Measurements from ENCODE around the gene GAS7. TPM values are rescaled to one million over a fixed set of nuclear protein-coding genes. Genes with fewer than 3 reads are reported as not detected.
A peak's percentile ranks its signal among the peaks of the same experiment; 100 is the strongest.

The GAS7 gene
- total RNA-seq, 3 donors from 2014 or later (not counting 1 experiment from before 2014, with no cell fraction given) = 70.7 to 89.1 (median 84.8) TPM

- ATAC-seq (peak in 1 of 3 donors; percentile 43), DNase-seq (no peak)
- Mint-ChIP-seq H3K9me3 (no peaks in the 10 kb centered on the region), H3K36me3 (no peaks in the 10 kb centered on the region), H3K4me1 (peaks cover 31 to 37% of the 10 kb centered on the region in 2 donors), H3K27ac (no peak overlapping the region), H3K4me3 (no peak overlapping the region), H3K27me3 (ENCODE audit: low read depth in 2 of 2) (no peaks in the 10 kb centered on the region)
- Histone ChIP-seq H3K27ac (ENCODE audit: low read length) (peak overlapping the region; percentile 20), H3K27me3 (ENCODE audit: control insufficient read depth, insufficient read depth, low read length) (no peaks in the 10 kb centered on the region), H3K9me3 (ENCODE audit: control insufficient read depth, insufficient read depth, low read length) (no peaks in the 10 kb centered on the region), H3K4me3 (ENCODE audit: low read length) (no peak overlapping the region), H3K36me3 (ENCODE audit: control insufficient read depth, insufficient read depth, low read length) (peaks cover 4% of the 10 kb centered on the region), H3K4me1 (ENCODE audit: control insufficient read depth, insufficient read depth, low read length) (peaks cover 30% of the 10 kb centered on the region)
- TF ChIP-seq CTCF (IDR thresholded peaks at IDR 0.05) = no peak
- 65% methylated on average over 8 of the region's 8 CpGs for WGBS (ENCODE audit: insufficient coverage)
- intact Hi-C loops (cut with micrococcal nuclease) = no loop called here
These were observed 164.4 kb downstream of the GAS7 start for GRCh38 chr17:10033959-10034358.

- H3K9me3 Mint-ChIP-seq = no peaks in the 10 kb centered on the region
- no peak overlapping the region for H3K27ac Mint-ChIP-seq
- no peaks in the 10 kb centered on the region for H3K36me3 Mint-ChIP-seq
- H3K27me3 Mint-ChIP-seq (ENCODE audit: low read depth in 2 of 2) = no peaks in the 10 kb centered on the region
- TF ChIP-seq CTCF (IDR thresholded peaks at IDR 0.05) = no peak
- ATAC-seq (no peak), DNase-seq (no peak)
- peaks cover 30% of the 10 kb centered on the region for H3K4me1 ChIP-seq (ENCODE audit: control insufficient read depth, insufficient read depth, low read length)
- no peak overlapping the region for H3K4me3 ChIP-seq (ENCODE audit: low read length)
- H3K36me3 ChIP-seq (ENCODE audit: control insufficient read depth, insufficient read depth, low read length) = peaks cover 4% of the 10 kb centered on the region
- H3K9me3 ChIP-seq (ENCODE audit: control insufficient read depth, insufficient read depth, low read length) = no peaks in the 10 kb centered on the region
- H3K27ac ChIP-seq (ENCODE audit: low read length) = peak overlapping the region; percentile 20
- H3K27me3 ChIP-seq (ENCODE audit: control insufficient read depth, insufficient read depth, low read length) = no peaks in the 10 kb centered on the region
- H3K4me1 Mint-ChIP-seq = peaks cover 34 to 42% of the 10 kb centered on the region in 2 donors
- intact Hi-C loops (cut with micrococcal nuclease) = no loop called here
- 69% methylated on average over 10 of the region's 10 CpGs for WGBS (ENCODE audit: insufficient coverage)
- no peak overlapping the region for H3K4me3 Mint-ChIP-seq
These were observed 165.0 kb downstream of the GAS7 start for GRCh38 chr17:10033449-10033848.

DNA sequence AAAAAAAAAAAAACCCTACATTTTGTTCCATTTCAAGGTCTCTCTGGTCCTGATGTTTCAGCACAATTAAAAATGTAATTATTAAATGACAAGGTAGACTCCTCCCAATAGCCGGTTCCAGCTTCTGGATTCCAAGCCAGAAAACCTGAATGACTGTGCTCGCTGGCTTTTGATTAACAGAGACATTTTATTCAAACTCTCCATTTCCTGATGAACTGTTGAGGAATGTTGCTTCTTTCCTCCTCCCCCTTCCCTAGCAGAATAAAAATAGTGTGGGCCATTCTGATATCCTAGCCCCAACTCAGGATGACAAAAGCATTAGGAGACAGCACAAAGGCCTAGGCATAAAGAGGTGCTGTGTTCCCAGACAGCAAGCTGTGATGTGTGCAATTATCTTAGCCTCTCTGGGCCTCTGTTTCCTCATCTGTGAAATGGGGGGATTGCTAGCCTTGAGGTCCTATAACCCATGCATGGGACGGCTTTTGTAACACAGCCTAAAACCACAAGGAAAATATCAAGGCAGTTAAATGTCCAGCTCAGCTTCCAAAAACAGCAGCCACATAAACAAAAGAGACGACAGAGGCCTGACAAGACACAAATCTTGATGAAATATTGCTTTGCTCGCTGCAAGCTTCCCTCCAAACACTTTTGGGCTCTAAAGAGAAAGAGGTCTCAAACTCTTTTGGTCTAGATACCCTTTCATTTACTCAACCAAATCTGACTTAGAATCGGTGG is 166.1 kb downstream of the GAS7 start:
- 87% methylated on average over 6 of the region's 6 CpGs for WGBS (ENCODE audit: insufficient coverage)
- Mint-ChIP-seq H3K27me3 (ENCODE audit: low read depth in 2 of 2) (no peaks in the 10 kb centered on the region), H3K4me1 (peaks cover 39 to 46% of the 10 kb centered on the region in 2 donors), H3K36me3 (no peaks in the 10 kb centered on the region), H3K4me3 (no peak overlapping the region), H3K9me3 (no peaks in the 10 kb centered on the region), H3K27ac (peak overlapping the region in 1 of 2 donors; percentile 49)
- no peak overlapping the region for H3K4me3 ChIP-seq (ENCODE audit: low read length)
- no peak for TF ChIP-seq CTCF (IDR thresholded peaks at IDR 0.05)
- H3K27ac ChIP-seq (ENCODE audit: low read length) = no peak overlapping the region
- DNase-seq (no peak), ATAC-seq (no peak)
- H3K36me3 ChIP-seq (ENCODE audit: control insufficient read depth, insufficient read depth, low read length) = peaks cover 4% of the 10 kb centered on the region
- intact Hi-C loops (cut with micrococcal nuclease) = no loop called here
- H3K9me3 ChIP-seq (ENCODE audit: control insufficient read depth, insufficient read depth, low read length) = no peaks in the 10 kb centered on the region
- peaks cover 32% of the 10 kb centered on the region for H3K4me1 ChIP-seq (ENCODE audit: control insufficient read depth, insufficient read depth, low read length)
- no peaks in the 10 kb centered on the region for H3K27me3 ChIP-seq (ENCODE audit: control insufficient read depth, insufficient read depth, low read length)

DNA sequence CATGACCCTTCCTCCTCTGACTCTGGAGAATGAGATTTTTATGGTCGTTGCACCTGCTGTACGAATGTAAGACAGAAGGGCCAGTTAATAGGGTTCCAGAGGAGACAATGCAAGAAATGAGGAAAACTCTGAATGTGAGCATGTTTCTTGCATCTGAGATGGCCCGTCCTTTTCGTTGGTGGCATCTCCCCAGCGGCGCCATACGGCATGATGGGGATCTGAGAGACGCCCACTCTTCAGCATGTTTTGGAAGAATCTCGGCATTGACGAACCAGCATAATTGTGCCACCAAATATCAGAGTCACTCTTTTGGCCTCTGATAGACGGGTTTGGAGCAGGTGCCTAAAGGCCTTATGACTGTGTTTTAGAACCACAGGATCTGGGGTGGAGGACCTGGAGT is 166.8 kb downstream of the GAS7 start:
- no peak overlapping the region for H3K27ac ChIP-seq (ENCODE audit: low read length)
- H3K27me3 Mint-ChIP-seq (ENCODE audit: low read depth in 2 of 2) = no peaks in the 10 kb centered on the region
- H3K9me3 Mint-ChIP-seq = no peaks in the 10 kb centered on the region
- H3K27me3 ChIP-seq (ENCODE audit: control insufficient read depth, insufficient read depth, low read length) = no peaks in the 10 kb centered on the region
- intact Hi-C loops (cut with micrococcal nuclease) = no loop called here
- no peaks in the 10 kb centered on the region for H3K9me3 ChIP-seq (ENCODE audit: control insufficient read depth, insufficient read depth, low read length)
- DNase-seq = no peak
- H3K4me1 Mint-ChIP-seq = peaks cover 46 to 48% of the 10 kb centered on the region in 2 donors
- TF ChIP-seq CTCF (IDR thresholded peaks at IDR 0.05) = no peak
- no peak overlapping the region for H3K4me3 Mint-ChIP-seq
- H3K4me3 ChIP-seq (ENCODE audit: low read length) = no peak overlapping the region
- H3K4me1 ChIP-seq (ENCODE audit: control insufficient read depth, insufficient read depth, low read length) = peaks cover 28% of the 10 kb centered on the region
- no peaks in the 10 kb centered on the region for H3K36me3 Mint-ChIP-seq
- H3K27ac Mint-ChIP-seq = no peak overlapping the region
- ATAC-seq = no peak
- peaks cover 4% of the 10 kb centered on the region for H3K36me3 ChIP-seq (ENCODE audit: control insufficient read depth, insufficient read depth, low read length)
- WGBS (ENCODE audit: insufficient coverage) = 96% methylated on average over 11 of the region's 11 CpGs

Data from natural killer cell (primary cell).